Coronary artery (tissue), 2 donors: ENCODE results near the gene POU4F1.
A peak's percentile ranks its signal among the peaks of the same experiment; 100 is the strongest.

Source experiments
- DNase-seq: peaks from one replicate; pipeline ENCODE4 v3.0.0-alpha.2; 2017; ENCODE audit warnings: low spot score
- H3K27ac ChIP-seq, 2 donors: fragments of 200-600 bp; sonication (generic); one replicate each; pipeline ENCODE4 v1.5.1; 2016 to 2019
- H3K4me3 ChIP-seq: fragments of 200-600 bp; sonication (generic); 2 replicates; pipeline ENCODE4 v1.5.1; 2016; ENCODE audit warnings: mild to moderate bottlenecking, moderate library complexity
- CTCF ChIP-seq: fragments of 200-600 bp; sonication (generic); IDR thresholded peaks from one replicate; pipeline ENCODE4 v1.5.1; 2019; ENCODE audit warnings: antibody characterized with exemption

The POU4F1 gene

GRCh38 chr13:78600280-78600883 is 3.0 kb downstream of the POU4F1 start:
- no peak for DNase-seq
- no peak overlapping the region for H3K27ac ChIP-seq
- H3K4me3 ChIP-seq, result no peak overlapping the region
- TF ChIP-seq CTCF, result no peak

GRCh38 chr13:78599645-78600279 is 3.6 kb downstream of the POU4F1 start:
- no peak overlapping the region for H3K4me3 ChIP-seq
- no peak overlapping the region for H3K27ac ChIP-seq
- DNase-seq, result no peak
- TF ChIP-seq CTCF, result no peak

- TF ChIP-seq CTCF, result no peak
- DNase-seq, result no peak
- Histone ChIP-seq H3K4me3 (no peak overlapping the region), H3K27ac (no peak overlapping the region)
These were observed 4.2 kb downstream of the POU4F1 start for GRCh38 chr13:78598966-78599644.

GRCh38 chr13:78598116-78598781 is 5.1 kb downstream of the POU4F1 start:
- no peak for TF ChIP-seq CTCF
- Histone ChIP-seq H3K4me3 (no peak overlapping the region), H3K27ac (no peak overlapping the region)
- no peak for DNase-seq

GRCh38 chr13:78597602-78597932 is 5.8 kb downstream of the POU4F1 start:
- TF ChIP-seq CTCF, result no peak
- no peak overlapping the region for H3K4me3 ChIP-seq
- DNase-seq, result no peak
- no peak overlapping the region for H3K27ac ChIP-seq

GRCh38 chr13:78596736-78597601 is 6.4 kb downstream of the POU4F1 start:
- no peak for TF ChIP-seq CTCF
- H3K27ac ChIP-seq, result no peak overlapping the region
- H3K4me3 ChIP-seq, result peak overlapping the region; percentile 56
- no peak for DNase-seq
